Karpas-422 (cell line): Measurements from ENCODE around the gene PI3. TPM values are rescaled to one million over a fixed set of nuclear protein-coding genes. Genes with fewer than 3 reads are reported as not detected.
"Not testable (repeated sequence)": the region's sequence is repeated elsewhere in the genome, so short reads cannot be mapped to it uniquely, and the experiment has no call there.

Source experiments
- DNase-seq: peaks from one replicate; pipeline ENCODE4 v3.0.0-alpha.2; 2015
- H2AFZ ChIP-seq: fragments of 200-600 bp; sonication (generic); 2 replicates; pipeline ENCODE4 v1.6.1; 2014; ENCODE audit warnings: antibody characterized with exemption, low read length, mixed read lengths
- H3K27ac ChIP-seq: fragments of 200-600 bp; sonication (generic); 2 replicates; pipeline ENCODE4 v1.5.1; 2014; ENCODE audit warnings: mild to moderate bottlenecking, low read length, moderate library complexity
- H3K27me3 ChIP-seq: fragments of 200-600 bp; sonication (generic); 2 replicates; pipeline ENCODE4 v1.6.1; 2014; ENCODE audit warnings: low read length, mixed read lengths
- H3K36me3 ChIP-seq: fragments of 200-600 bp; sonication (generic); 2 replicates; pipeline ENCODE4 v1.6.1; 2014; ENCODE audit warnings: low read length, mixed read lengths; ENCODE audit not compliant: insufficient read depth
- H3K4me1 ChIP-seq: fragments of 200-600 bp; sonication (generic); 2 replicates; pipeline ENCODE4 v1.6.1; 2014; ENCODE audit warnings: mild to moderate bottlenecking, low read length, mixed read lengths
- H3K4me2 ChIP-seq: fragments of 200-600 bp; sonication (generic); 2 replicates; pipeline ENCODE4 v1.6.1; 2014; ENCODE audit warnings: low read length, low read depth, mild to moderate bottlenecking; ENCODE audit not compliant: poor library complexity, severe bottlenecking
- H3K4me3 ChIP-seq: fragments of 200-600 bp; sonication (generic); 2 replicates; pipeline ENCODE4 v1.5.1; 2014; ENCODE audit warnings: mild to moderate bottlenecking, antibody characterized with exemption, low read length, mixed read lengths
- H3K79me2 ChIP-seq: fragments of 200-600 bp; sonication (generic); 2 replicates; pipeline ENCODE4 v1.6.1; 2014; ENCODE audit warnings: mild to moderate bottlenecking, low read length, mixed read lengths
- H3K9ac ChIP-seq: fragments of 200-600 bp; sonication (generic); 2 replicates; pipeline ENCODE4 v1.6.0; 2014; ENCODE audit warnings: low read length
- H3K9me2 ChIP-seq: fragments of 200-600 bp; sonication (generic), shearing (Covaris generic); replicated peaks from 2 replicates; pipeline ENCODE4 v1.6.0; 2014; ENCODE audit warnings: mild to moderate bottlenecking, low read length, moderate library complexity; ENCODE audit not compliant: insufficient read depth
- H3K9me3 ChIP-seq: fragments of 300-700, 200-600 bp; sonication (generic); 2 replicates; pipeline ENCODE4 v1.6.1; 2014; ENCODE audit warnings: low read length, mixed read lengths
- H4K20me1 ChIP-seq: fragments of 200-600 bp; sonication (generic); 2 replicates; pipeline ENCODE4 v1.6.1; 2014; ENCODE audit warnings: mild to moderate bottlenecking, antibody characterized with exemption, low read length, low read depth; ENCODE audit not compliant: insufficient read depth
- total RNA-seq: library from RNA; depleted of rRNA; stranded (reverse); fragments of >200 nt; shearing (Covaris generic); gene quantifications from 2 replicates; pipeline ENCODE4 v1.2.3, GENCODE V29; 2014; ENCODE audit warnings: low replicate concordance; rRNA removed

PI3 gene, protein sequence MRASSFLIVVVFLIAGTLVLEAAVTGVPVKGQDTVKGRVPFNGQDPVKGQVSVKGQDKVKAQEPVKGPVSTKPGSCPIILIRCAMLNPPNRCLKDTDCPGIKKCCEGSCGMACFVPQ
- total RNA-seq: not detected in 2 replicates

DNA sequence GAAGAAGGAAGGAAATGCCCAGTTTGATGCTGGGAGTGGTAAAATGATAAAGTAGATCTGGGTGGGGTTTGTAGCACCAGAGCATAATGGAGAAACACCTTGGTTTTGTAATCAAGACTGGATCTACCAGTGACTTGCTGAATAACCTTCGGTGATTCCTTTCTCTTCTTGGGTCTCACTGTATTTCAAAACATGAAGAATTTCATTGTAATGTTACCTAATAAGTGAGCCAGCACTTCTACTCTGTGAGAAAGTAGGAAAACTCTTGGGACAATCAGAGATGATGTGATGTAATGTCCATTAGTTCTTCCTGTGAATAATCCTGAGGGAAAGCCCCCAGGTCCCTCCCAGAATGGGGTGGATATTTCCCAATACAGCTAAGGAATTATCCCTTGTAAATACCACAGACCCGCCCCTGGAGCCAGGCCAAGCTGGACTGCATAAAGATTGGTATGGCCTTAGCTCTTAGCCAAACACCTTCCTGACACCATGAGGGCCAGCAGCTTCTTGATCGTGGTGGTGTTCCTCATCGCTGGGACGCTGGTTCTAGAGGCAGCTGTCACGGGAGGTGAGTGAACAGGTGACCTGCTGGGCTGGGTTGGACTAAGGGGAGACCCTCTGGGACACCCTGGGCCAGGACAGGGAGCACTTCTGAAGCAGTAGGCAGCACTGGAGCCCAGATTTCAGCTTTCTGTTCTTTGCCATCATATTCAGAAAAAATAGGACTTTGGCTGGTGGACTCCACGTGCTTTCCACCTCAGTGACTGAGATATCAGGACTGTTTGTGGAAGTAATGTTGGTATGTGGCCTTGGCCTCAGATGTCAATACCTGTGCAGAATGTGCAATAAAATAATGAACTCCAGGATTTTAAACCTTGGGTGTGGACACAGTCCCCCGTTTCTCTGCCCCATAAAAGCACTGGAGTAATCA, at the start of gene PI3:
Gene PI3 (plus strand): TSS at position 469 of the 931 bp plus-strand sequence. CDS start 21 bp downstream, at position 490.
- Histone ChIP-seq H3K79me2 (no peaks in the 10 kb centered on the region), H3K9me3 (no peaks in the 10 kb centered on the region), H3K4me3 (no peak within 1 kb of the TSS), H3K9me2 (no peaks in the 10 kb centered on the region), H3K27me3 (no peaks in the 10 kb centered on the region), H3K9ac (no peak within 1 kb of the TSS), H3K4me1 (no peaks in the 10 kb centered on the region), H3K4me2 (no peak within 1 kb of the TSS), H4K20me1 (no peaks in the 10 kb centered on the region), H3K36me3 (no peaks in the 10 kb centered on the region), H3K27ac (no peak within 1 kb of the TSS), H2AFZ (no peak within 1 kb of the TSS)
- no peak for DNase-seq

DNA sequence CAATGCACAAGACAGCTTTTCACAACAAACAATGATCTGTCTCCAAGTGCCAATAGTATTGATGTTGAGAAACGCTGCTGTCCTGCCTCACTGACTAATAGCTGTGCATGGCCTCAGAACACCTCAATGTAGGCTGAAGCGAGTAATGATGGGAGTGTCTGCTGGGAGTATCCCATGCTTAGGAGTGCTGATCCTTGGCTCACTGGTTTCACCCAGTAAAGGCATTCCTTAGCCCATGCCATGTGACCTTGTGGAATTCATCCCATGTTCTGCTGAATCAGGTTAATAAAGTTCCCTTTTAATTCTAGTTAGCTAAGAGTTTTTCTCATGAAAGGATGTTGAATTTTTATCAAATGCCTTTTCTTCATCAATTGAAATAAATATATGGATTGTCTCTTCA, 46.6 kb upstream of the PI3 start:
- no peak overlapping the region for H2AFZ ChIP-seq
- no peak overlapping the region for H3K27ac ChIP-seq
- H3K4me3 ChIP-seq: no peak overlapping the region
- 0 out of 2 replicates have a peak, but pooled peaks cover 2% of the 10 kb centered on the region for H3K27me3 ChIP-seq
- no peaks in the 10 kb centered on the region for H3K79me2 ChIP-seq
- H3K4me2 ChIP-seq: no peak overlapping the region
- H3K4me1 ChIP-seq: no peaks in the 10 kb centered on the region
- H3K36me3 ChIP-seq: no peaks in the 10 kb centered on the region
- DNase-seq: no peak
- H3K9ac ChIP-seq: no peak overlapping the region
- H4K20me1 ChIP-seq: no peaks in the 10 kb centered on the region
- no peaks in the 10 kb centered on the region for H3K9me3 ChIP-seq
- H3K9me2 ChIP-seq: no peaks in the 10 kb centered on the region

DNA sequence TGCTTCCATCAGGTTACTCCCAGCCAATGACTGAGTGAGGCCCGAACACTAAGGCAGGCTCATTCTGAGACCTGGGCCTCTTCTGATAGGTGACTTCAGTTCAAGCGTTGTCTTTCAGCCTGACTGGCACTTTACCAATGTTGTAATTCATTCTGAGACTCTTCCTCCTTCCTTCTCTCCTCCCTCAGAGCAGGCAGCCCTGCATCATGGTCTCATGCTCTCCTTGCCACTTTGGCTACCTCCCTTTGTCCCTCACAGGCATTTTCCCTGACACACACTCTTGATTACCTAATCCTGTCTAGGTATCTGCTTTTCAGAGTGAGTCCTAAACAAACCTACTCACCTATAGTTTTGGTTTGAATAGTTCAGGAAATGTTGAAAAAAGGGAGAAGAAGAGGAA, 37.8 kb upstream of the PI3 start:
- Histone ChIP-seq H3K27me3 (0 out of 2 replicates have a peak, but pooled peaks cover 2% of the 10 kb centered on the region), H3K27ac (no peak overlapping the region), H3K9ac (no peak overlapping the region), H3K4me3 (no peak overlapping the region), H3K9me2 (no peaks in the 10 kb centered on the region), H3K36me3 (no peaks in the 10 kb centered on the region), H4K20me1 (no peaks in the 10 kb centered on the region), H2AFZ (no peak overlapping the region), H3K4me2 (no peak overlapping the region), H3K79me2 (no peaks in the 10 kb centered on the region), H3K4me1 (no peaks in the 10 kb centered on the region), H3K9me3 (no peaks in the 10 kb centered on the region)
- DNase-seq: no peak

DNA sequence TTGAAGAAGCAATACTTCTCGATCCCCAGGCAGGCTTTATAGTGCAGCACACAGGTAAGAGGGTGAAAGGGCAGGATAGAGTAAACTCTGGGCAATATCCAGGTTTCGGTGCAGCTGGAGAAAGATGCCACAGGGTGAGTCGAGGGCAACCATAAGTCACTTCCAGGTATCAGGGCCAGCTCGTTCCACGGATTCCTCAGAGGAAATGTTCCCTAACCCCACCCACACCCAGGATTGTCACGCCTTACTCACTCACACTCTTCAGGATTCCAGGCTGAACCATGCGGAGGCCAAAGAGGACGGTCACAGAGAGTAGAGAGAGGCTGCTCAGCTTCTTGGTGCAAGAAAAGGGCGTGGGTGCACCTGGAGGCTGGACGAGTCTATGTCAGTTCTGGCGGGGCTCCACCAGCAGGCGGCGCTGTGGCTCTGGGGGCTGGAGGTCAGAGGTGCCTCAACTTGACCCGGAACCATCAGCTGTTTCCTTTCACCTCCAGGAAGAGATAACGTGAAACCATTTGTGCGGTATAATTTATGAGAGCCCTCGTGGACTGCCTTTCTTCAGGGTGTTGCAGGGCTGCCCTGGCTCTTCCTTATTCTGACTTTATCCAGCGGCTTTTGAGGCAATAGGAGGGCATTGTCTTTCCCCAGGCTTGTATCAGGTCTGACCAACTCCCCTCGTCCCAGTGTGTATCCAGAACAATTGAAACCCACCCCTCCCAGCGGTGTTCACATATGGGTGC, 36.0 kb upstream of the PI3 start:
- Histone ChIP-seq H3K4me3 (no peak overlapping the region), H3K9me2 (no peaks in the 10 kb centered on the region), H3K4me2 (no peak overlapping the region)

DNA sequence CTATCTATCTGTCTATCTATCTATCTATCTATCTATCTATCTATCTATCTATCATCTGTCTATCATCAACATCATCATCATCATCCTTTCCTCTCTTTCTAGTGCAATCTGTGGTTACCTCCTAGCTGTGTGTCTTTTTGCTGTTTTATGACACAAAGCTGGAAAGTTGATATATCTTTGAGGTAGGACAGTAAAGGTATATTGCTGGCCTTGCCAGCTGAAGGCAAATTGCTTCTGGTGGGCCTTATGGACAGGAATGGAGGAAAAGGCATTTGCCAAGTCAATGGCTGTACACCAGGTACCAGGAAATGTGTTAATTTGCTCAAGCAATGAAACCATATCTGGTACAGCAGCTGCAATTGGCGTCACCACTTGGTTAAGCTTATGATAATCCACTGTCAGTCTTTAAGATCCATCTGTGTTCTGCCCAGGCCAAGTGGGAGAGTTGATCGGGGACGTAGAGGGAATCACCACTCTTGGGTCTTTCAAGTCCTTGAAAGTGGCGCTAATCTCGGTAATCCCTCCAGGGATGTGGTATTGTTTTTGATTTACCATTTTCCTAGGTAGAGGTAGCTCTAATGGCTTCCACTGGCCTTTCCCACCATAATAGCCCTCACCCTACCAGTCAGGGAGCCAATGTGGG, 34.8 kb upstream of the PI3 start:
- not testable (repeated sequence) for H3K27ac ChIP-seq, H3K4me1 ChIP-seq, H4K20me1 ChIP-seq, H3K9ac ChIP-seq, DNase-seq, H3K36me3 ChIP-seq, H3K9me2 ChIP-seq, H3K4me2 ChIP-seq, H3K9me3 ChIP-seq, H3K4me3 ChIP-seq, H3K79me2 ChIP-seq, H2AFZ ChIP-seq, H3K27me3 ChIP-seq

More for the DNA sequence above, 36.0 kb upstream of the PI3 start:
- Histone ChIP-seq H2AFZ (peak overlapping the region; percentile 71; the same call in 1 of the 2 replicates), H4K20me1 (no peaks in the 10 kb centered on the region), H3K4me1 (no peaks in the 10 kb centered on the region), H3K79me2 (no peaks in the 10 kb centered on the region), H3K9me3 (no peaks in the 10 kb centered on the region), H3K9ac (no peak overlapping the region), H3K36me3 (no peaks in the 10 kb centered on the region), H3K27me3 (0 out of 2 replicates have a peak, but pooled peaks cover 2% of the 10 kb centered on the region), H3K27ac (no peak overlapping the region)
- peak; percentile 89 for DNase-seq

DNA sequence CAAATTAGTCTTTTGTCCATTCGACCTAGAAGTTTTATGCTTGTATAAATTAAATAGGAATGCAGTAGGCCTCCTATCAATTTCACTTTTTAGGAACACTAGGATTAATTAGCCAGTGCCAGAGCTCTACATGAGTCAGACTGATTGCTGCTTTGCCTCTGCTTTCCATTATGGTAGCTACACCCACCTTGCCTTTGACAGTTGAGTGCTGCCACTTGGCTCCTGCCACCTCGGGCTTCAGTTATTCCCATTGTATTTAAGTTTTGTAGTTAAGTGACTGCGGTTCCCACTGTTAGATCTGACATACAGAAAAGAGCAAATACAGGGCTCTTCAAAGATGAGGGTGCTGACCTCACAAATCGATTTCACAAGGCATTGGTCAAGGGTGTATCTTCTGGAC, 33.9 kb upstream of the PI3 start:
- H3K9me2 ChIP-seq: no peaks in the 10 kb centered on the region
- no peaks in the 10 kb centered on the region for H3K36me3 ChIP-seq
- no peak overlapping the region for H2AFZ ChIP-seq
- H4K20me1 ChIP-seq: no peaks in the 10 kb centered on the region
- no peak overlapping the region for H3K27ac ChIP-seq
- H3K27me3 ChIP-seq: no peaks in the 10 kb centered on the region
- no peaks in the 10 kb centered on the region for H3K9me3 ChIP-seq
- H3K4me2 ChIP-seq: no peak overlapping the region
- no peaks in the 10 kb centered on the region for H3K4me1 ChIP-seq
- H3K9ac ChIP-seq: no peak overlapping the region
- no peak overlapping the region for H3K4me3 ChIP-seq
- DNase-seq: no peak
- no peaks in the 10 kb centered on the region for H3K79me2 ChIP-seq

DNA sequence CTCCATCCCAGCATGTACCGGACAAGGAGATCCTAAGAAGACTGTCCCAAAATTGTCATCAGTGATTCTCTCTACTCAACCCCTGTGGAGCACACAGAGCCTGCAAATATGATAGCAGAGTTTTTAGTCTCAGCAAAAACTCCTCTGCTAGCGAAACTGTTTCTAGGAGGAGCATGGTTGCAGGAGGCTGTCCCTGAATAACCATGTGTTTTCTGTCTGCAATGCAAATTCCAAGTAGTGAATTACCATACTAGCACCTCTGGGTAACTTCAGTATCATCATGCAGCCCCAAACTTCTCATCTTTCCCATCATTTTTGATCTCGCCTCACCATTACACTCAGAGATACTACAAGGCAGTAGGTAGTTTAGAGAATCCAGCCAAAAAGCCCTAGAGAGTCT, 25.6 kb upstream of the PI3 start:
- H3K27ac ChIP-seq: no peak overlapping the region
- H3K9ac ChIP-seq: no peak overlapping the region
- no peaks in the 10 kb centered on the region for H3K9me2 ChIP-seq
- no peaks in the 10 kb centered on the region for H3K79me2 ChIP-seq
- H3K9me3 ChIP-seq: no peaks in the 10 kb centered on the region
- no peak overlapping the region for H3K4me2 ChIP-seq
- H3K27me3 ChIP-seq: no peaks in the 10 kb centered on the region
- no peaks in the 10 kb centered on the region for H3K36me3 ChIP-seq
- no peaks in the 10 kb centered on the region for H4K20me1 ChIP-seq
- no peak overlapping the region for H2AFZ ChIP-seq
- H3K4me3 ChIP-seq: no peak overlapping the region
- DNase-seq: no peak
- no peaks in the 10 kb centered on the region for H3K4me1 ChIP-seq
